ENCODE data around the gene MSANTD1. TPM values are rescaled to one million over a fixed set of nuclear protein-coding genes. Genes with fewer than 3 reads are reported as not detected.
A peak's percentile ranks its signal among the peaks of the same experiment; 100 is the strongest.

MSANTD1 gene
- total RNA-seq, 1 experiment from 2014 or later, result 0.71 TPM

DNA sequence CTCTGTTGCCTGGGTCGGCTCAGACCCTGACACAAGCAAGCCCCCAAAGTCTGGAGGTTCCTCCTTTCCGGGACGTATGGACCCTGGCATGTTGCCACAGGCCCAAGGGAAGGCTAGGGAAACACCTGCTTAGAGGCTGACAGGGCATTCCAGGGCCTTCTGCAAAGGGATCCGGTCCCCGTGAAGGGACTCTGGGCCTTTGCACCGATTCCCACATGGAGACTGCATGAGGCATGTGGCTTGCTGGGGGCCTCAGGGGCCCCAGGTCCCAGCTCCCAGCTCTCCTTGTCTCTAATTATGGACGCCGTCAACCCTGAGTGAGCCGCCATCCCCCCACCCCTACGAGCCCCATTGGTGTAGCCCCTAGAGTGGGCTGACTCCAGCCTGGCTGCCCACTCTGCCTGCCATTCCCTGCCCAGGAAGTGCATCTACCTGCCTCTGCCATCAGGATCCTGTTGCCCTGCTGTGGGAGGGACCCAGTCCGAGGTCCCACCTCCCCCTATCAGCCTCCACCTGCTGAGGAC lies 39.7 kb downstream of the MSANTD1 start:
- no peak for TF ChIP-seq YY1 (IDR thresholded peaks at IDR 0.05; ENCODE audit: extremely low read depth, insufficient replicate concordance, low read depth, low read length)
- TF ChIP-seq EZH2 (IDR thresholded peaks at IDR 0.05), result no peak
- no peak for TF ChIP-seq CEBPB (IDR thresholded peaks at IDR 0.05; ENCODE audit: low read depth)
- TF ChIP-seq SIN3A (IDR thresholded peaks at IDR 0.05; ENCODE audit: low read depth), result no peak
- TF ChIP-seq ZFX (IDR thresholded peaks at IDR 0.05), result no peak
- TF ChIP-seq EGR1 (IDR thresholded peaks at IDR 0.05; ENCODE audit: low read depth), result no peak
- no peak for TF ChIP-seq FOSL1 (IDR thresholded peaks at IDR 0.05; ENCODE audit: low read depth)
- TF ChIP-seq POLR2A (IDR thresholded peaks at IDR 0.05; ENCODE audit: borderline replicate concordance, extremely low read depth, insufficient read depth, insufficient read length), result no peak
- no peak for TF ChIP-seq SP1 (IDR thresholded peaks at IDR 0.05; ENCODE audit: low read depth)
- TF ChIP-seq, protein P1, sequence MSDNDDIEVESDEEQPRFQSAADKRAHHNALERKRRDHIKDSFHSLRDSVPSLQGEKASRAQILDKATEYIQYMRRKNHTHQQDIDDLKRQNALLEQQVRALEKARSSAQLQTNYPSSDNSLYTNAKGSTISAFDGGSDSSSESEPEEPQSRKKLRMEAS (IDR thresholded peaks at IDR 0.05), result no peak
- no peak overlapping the region for H2AFZ ChIP-seq (ENCODE audit: low read depth, low read length, poor library complexity, severe bottlenecking)
- H3K9me2 ChIP-seq (ENCODE audit: insufficient read depth), result no peaks in the 10 kb centered on the region
- no peaks in the 10 kb centered on the region for H3K27me3 ChIP-seq (ENCODE audit: insufficient read depth, low read length)
- H3K36me3 ChIP-seq (ENCODE audit: control insufficient read depth in 1 of 2, insufficient read depth in 2 of 2, low read length in 2 of 2), result no peaks in the 10 kb centered on the region
- ChIA-PET POLR2A (no interaction called here), CTCF (no interaction called here), RAD21 (ENCODE audit: low non-redundant PET in 1 of 2, low total read pairs in 2 of 2, uncharacterized antibody in 2 of 2, unreplicated experiment in 2 of 2) (no interaction called here)
- no peak overlapping the region for H3K9ac ChIP-seq (ENCODE audit: low read length)
- no TSS peak for BruUV-seq (replicated peaks)
- no peak overlapping the region for H3K4me3 ChIP-seq (replicated peaks in 1 of 2; ENCODE audit: low read depth in 1 of 2, low read length in 2 of 2)
- intact Hi-C loops (cut with micrococcal nuclease), result no loop called here
- no peaks in the 10 kb centered on the region for H4K20me1 ChIP-seq (ENCODE audit: insufficient read depth)
- no peak overlapping the region for H3K27ac ChIP-seq (ENCODE audit: low read depth, low read length)
- peaks cover 9 to 15% of the 10 kb centered on the region in 2 experiments for H3K4me1 ChIP-seq (ENCODE audit: control insufficient read depth in 1 of 2, insufficient read depth in 2 of 2, low read length in 2 of 2)
- H3K79me2 ChIP-seq (ENCODE audit: insufficient read depth, low read length), result peaks cover 3% of the 10 kb centered on the region; the same call in 1 of the 2 replicates
- no peak overlapping the region for H3K4me2 ChIP-seq (ENCODE audit: low read length)
- no peaks in the 10 kb centered on the region for H3K9me3 ChIP-seq (ENCODE audit: control insufficient read depth in 1 of 2, insufficient read depth in 1 of 2, low read depth in 1 of 2, low read length in 2 of 2)
- DNase-seq (ENCODE audit: low read depth, low spot score) (no peak), ATAC-seq (no peak)

DNA sequence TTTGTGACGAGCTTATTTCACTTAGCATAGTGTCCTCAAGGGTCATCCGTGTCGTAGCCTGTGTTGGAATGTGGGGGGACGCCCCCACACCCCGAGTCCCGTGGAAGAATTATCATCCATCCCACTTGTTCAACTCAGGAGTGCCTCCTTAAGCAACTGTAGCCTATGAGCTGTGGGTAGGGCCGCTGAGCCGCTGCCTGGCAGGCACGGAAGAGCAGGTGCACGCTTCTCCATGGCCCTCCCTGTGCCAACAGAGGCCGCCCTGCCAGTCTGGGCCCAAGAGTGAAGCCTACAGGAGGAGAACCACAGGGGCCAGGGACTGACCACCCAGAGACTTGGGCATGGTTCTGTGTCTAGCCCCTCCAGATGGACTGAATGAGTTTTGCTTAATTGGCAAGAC lies 41.5 kb downstream of the MSANTD1 start:
- no peaks in the 10 kb centered on the region for H3K9me2 ChIP-seq (ENCODE audit: insufficient read depth)
- BruUV-seq (replicated peaks), result no TSS peak
- H3K36me3 ChIP-seq (ENCODE audit: control insufficient read depth in 1 of 2, insufficient read depth in 2 of 2, low read length in 2 of 2), result no peaks in the 10 kb centered on the region
- DNase-seq (ENCODE audit: low read depth, low spot score) (no peak), ATAC-seq (no peak)
- CTCF ChIA-PET, result no interaction called here
- TF ChIP-seq, protein P2, sequence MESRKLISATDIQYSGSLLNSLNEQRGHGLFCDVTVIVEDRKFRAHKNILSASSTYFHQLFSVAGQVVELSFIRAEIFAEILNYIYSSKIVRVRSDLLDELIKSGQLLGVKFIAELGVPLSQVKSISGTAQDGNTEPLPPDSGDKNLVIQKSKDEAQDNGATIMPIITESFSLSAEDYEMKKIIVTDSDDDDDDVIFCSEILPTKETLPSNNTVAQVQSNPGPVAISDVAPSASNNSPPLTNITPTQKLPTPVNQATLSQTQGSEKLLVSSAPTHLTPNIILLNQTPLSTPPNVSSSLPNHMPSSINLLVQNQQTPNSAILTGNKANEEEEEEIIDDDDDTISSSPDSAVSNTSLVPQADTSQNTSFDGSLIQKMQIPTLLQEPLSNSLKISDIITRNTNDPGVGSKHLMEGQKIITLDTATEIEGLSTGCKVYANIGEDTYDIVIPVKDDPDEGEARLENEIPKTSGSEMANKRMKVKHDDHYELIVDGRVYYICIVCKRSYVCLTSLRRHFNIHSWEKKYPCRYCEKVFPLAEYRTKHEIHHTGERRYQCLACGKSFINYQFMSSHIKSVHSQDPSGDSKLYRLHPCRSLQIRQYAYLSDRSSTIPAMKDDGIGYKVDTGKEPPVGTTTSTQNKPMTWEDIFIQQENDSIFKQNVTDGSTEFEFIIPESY (IDR thresholded peaks at IDR 0.05; ENCODE audit: extremely low read depth, insufficient replicate concordance, low read length), result no peak
- TF ChIP-seq JUND (IDR thresholded peaks at IDR 0.05) (no peak), SIN3A (IDR thresholded peaks at IDR 0.05; ENCODE audit: low read depth) (no peak), POLR2AphosphoS5 (IDR thresholded peaks at IDR 0.05; ENCODE audit: low read depth, low read length) (no peak), ZFX (IDR thresholded peaks at IDR 0.05) (no peak)
- TF ChIP-seq, protein P1 (IDR thresholded peaks at IDR 0.05), result no peak
- peaks cover 14 to 24% of the 10 kb centered on the region in 2 experiments for H3K4me1 ChIP-seq (ENCODE audit: control insufficient read depth in 1 of 2, insufficient read depth in 2 of 2, low read length in 2 of 2)
- RAD21 ChIA-PET (ENCODE audit: low non-redundant PET in 1 of 2, low total read pairs in 2 of 2, uncharacterized antibody in 2 of 2, unreplicated experiment in 2 of 2), result no interaction called here
- POLR2A ChIA-PET, result no interaction called here
- H3K27ac ChIP-seq (ENCODE audit: low read depth, low read length), result 0 out of 2 replicates have a peak overlapping the region, but pooled peaks have one; percentile 82
- H3K4me2 ChIP-seq (ENCODE audit: low read length), result no peak overlapping the region
- H3K79me2 ChIP-seq (ENCODE audit: insufficient read depth, low read length), result peaks cover 6% of the 10 kb centered on the region; the same call in 1 of the 2 replicates
- no peaks in the 10 kb centered on the region for H4K20me1 ChIP-seq (ENCODE audit: insufficient read depth)
- H3K27me3 ChIP-seq (ENCODE audit: insufficient read depth, low read length), result no peaks in the 10 kb centered on the region
- intact Hi-C loops (cut with micrococcal nuclease), result no loop called here
- no peak overlapping the region for H3K9ac ChIP-seq (ENCODE audit: low read length)
- H2AFZ ChIP-seq (ENCODE audit: low read depth, low read length, poor library complexity, severe bottlenecking), result no peak overlapping the region
- H3K4me3 ChIP-seq (replicated peaks in 1 of 2; ENCODE audit: low read depth in 1 of 2, low read length in 2 of 2), result no peak overlapping the region
- H3K9me3 ChIP-seq (ENCODE audit: control insufficient read depth in 1 of 2, insufficient read depth in 1 of 2, low read depth in 1 of 2, low read length in 2 of 2), result no peaks in the 10 kb centered on the region

Data from HCT116 (cell line).